GM18520 (cell line): ENCODE data around the gene ONECUT2.
A peak's percentile ranks its signal among the peaks of the same experiment; 100 is the strongest.
"Not testable (repeated sequence)": the region's sequence is repeated elsewhere in the genome, so short reads cannot be mapped to it uniquely, and the experiment has no call there.

Source experiments
- ATAC-seq: cut with Tn5 transposase; IDR thresholded peaks from one replicate; pipeline ENCODE4 v1.9.1; 2021; ENCODE audit not compliant: unreplicated experiment

The ONECUT2 gene

GRCh38 chr18:57434536-57435494, at the start of gene ONECUT2:
Gene ONECUT2 (plus strand): TSS chr18:57435374. CDS start chr18:57435717, 343 bp downstream.
- no peak for ATAC-seq

- ATAC-seq, result no peak
These were observed 45.9 kb upstream of the ONECUT2 start for GRCh38 chr18:57389271-57389670.

GRCh38 chr18:57390044-57390443, 45.1 kb upstream of the ONECUT2 start:
- ATAC-seq, result no peak

- ATAC-seq, result not testable (repeated sequence)
These were observed 40.4 kb upstream of the ONECUT2 start for GRCh38 chr18:57394749-57395148.

GRCh38 chr18:57396831-57397230, 38.3 kb upstream of the ONECUT2 start:
- not testable (repeated sequence) for ATAC-seq

- no peak for ATAC-seq
These were observed 37.6 kb upstream of the ONECUT2 start for GRCh38 chr18:57397440-57398132.

- ATAC-seq, result no peak
These were observed 30.8 kb upstream of the ONECUT2 start for GRCh38 chr18:57404345-57404744.

- ATAC-seq, result no peak
These were observed 25.5 kb upstream of the ONECUT2 start for GRCh38 chr18:57409650-57410049.

- ATAC-seq, result no peak
These were observed 24.4 kb upstream of the ONECUT2 start for GRCh38 chr18:57410749-57411148.

- no peak for ATAC-seq
These were observed 18.6 kb upstream of the ONECUT2 start for GRCh38 chr18:57416542-57416941.

- ATAC-seq, result no peak
These were observed 12.8 kb upstream of the ONECUT2 start for GRCh38 chr18:57422313-57422872.

GRCh38 chr18:57423821-57424220, 11.4 kb upstream of the ONECUT2 start:
- ATAC-seq, result no peak

- ATAC-seq, result no peak
These were observed 10.1 kb upstream of the ONECUT2 start for GRCh38 chr18:57425096-57425495.

- peak; percentile 41 for ATAC-seq
These were observed 9.0 kb upstream of the ONECUT2 start for GRCh38 chr18:57426187-57426586.

- no peak for ATAC-seq
These were observed 7.6 kb upstream of the ONECUT2 start for GRCh38 chr18:57427429-57428201.

GRCh38 chr18:57428221-57429150, 6.7 kb upstream of the ONECUT2 start:
- ATAC-seq, result no peak

GRCh38 chr18:57429167-57430078, 5.8 kb upstream of the ONECUT2 start:
- no peak for ATAC-seq

GRCh38 chr18:57430079-57431001, 4.8 kb upstream of the ONECUT2 start:
- ATAC-seq, result no peak
